Natural killer cell (primary cell): Measurements from ENCODE around the gene CST3. TPM values are rescaled to one million over a fixed set of nuclear protein-coding genes. Genes with fewer than 3 reads are reported as not detected.
A peak's percentile ranks its signal among the peaks of the same experiment; 100 is the strongest.

Experiments used
- ATAC-seq, 3 donors: fragments of 150-1000 bp in 2 of 3; fragments of 200-7000 bp in 1 of 3; cut with Tn5 transposase; 1 replicate in 1 of 3; 2 replicates in 2 of 3; pipeline ENCODE4 v1.10.0; 2021; ENCODE audit warnings: mild to moderate bottlenecking in 2 of 3, moderate library complexity in 2 of 3
- DNase-seq, 2 donors: peaks; one replicate each; pipeline versions ENCODE4 v3.0.0 to v3.0.0-alpha.2; 2013 to 2021; ENCODE audit warnings: mixed read lengths in 1 of 2
- H3K27ac ChIP-seq: one replicate; pipeline ENCODE4 v1.5.1; 2013; ENCODE audit warnings: mild to moderate bottlenecking, low read length
- H3K27me3 ChIP-seq: one replicate; pipeline ENCODE4 v1.6.1; 2013; ENCODE audit warnings: low read length; ENCODE audit not compliant: control insufficient read depth, insufficient read depth
- H3K36me3 ChIP-seq: one replicate; pipeline ENCODE4 v1.6.1; 2013; ENCODE audit warnings: low read length; ENCODE audit not compliant: control insufficient read depth, insufficient read depth
- H3K4me1 ChIP-seq: one replicate; pipeline ENCODE4 v1.6.1; 2013; ENCODE audit warnings: low read length; ENCODE audit not compliant: control insufficient read depth, insufficient read depth
- H3K4me3 ChIP-seq: one replicate; pipeline ENCODE4 v1.5.1; 2013; ENCODE audit warnings: low read length
- H3K9me3 ChIP-seq: one replicate; pipeline ENCODE4 v1.6.1; 2013; ENCODE audit warnings: low read length; ENCODE audit not compliant: control insufficient read depth, insufficient read depth
- H3K27ac Mint-ChIP-seq, 2 donors: one replicate each; pipeline ENCODE4 v1.8.0; 2022; ENCODE audit warnings: mild to moderate bottlenecking in 2 of 2, mixed read lengths in 2 of 2, moderate library complexity in 1 of 2
- H3K27me3 Mint-ChIP-seq, 2 donors: one replicate each; pipeline ENCODE4 v1.8.0; 2022; ENCODE audit warnings: low read depth in 2 of 2, mixed read lengths in 2 of 2
- H3K36me3 Mint-ChIP-seq: one replicate; pipeline ENCODE4 v1.8.0; 2022; ENCODE audit warnings: mixed read lengths
- H3K4me1 Mint-ChIP-seq, 2 donors: one replicate each; pipeline ENCODE4 v1.8.0; 2022; ENCODE audit warnings: mixed read lengths in 2 of 2
- H3K4me3 Mint-ChIP-seq: one replicate; pipeline ENCODE4 v1.8.0; 2022; ENCODE audit warnings: mild to moderate bottlenecking, moderate library complexity, mixed read lengths
- H3K9me3 Mint-ChIP-seq, 2 donors: one replicate each; pipeline ENCODE4 v1.8.0; 2022; ENCODE audit warnings: mixed read lengths in 2 of 2
- CTCF ChIP-seq: fragments of 200-600 bp; IDR thresholded peaks from one replicate; pipeline ENCODE4 v1.8.0; 2022; ENCODE audit warnings: antibody characterized with exemption
- WGBS: methylation state at CpG from one replicate; pipeline ENCODE4 v1.1.7; 2013; ENCODE audit warnings: missing lambda C conversion rate; ENCODE audit not compliant: insufficient coverage; 5-methylcytosine and 5-hydroxymethylcytosine counted together
- intact Hi-C: fragments of 100-400 bp; cut with micrococcal nuclease; formaldehyde crosslinking; loops from one replicate; pipeline ENCODE4 v1.14.2; 2022
- total RNA-seq, 4 donors: library from RNA; stranded (reverse); fragments of 120-200 nt in 1 of 4; gene quantifications; one replicate each; pipeline versions ENCODE4 v1.2.3 to v1.2.4, GENCODE V29; 2013 to 2022

CST3 gene
- total RNA-seq, 3 donors from 2014 or later (not counting 1 experiment from before 2014, with no cell fraction given): 30.0 to 118 (median 83.8) TPM

DNA sequence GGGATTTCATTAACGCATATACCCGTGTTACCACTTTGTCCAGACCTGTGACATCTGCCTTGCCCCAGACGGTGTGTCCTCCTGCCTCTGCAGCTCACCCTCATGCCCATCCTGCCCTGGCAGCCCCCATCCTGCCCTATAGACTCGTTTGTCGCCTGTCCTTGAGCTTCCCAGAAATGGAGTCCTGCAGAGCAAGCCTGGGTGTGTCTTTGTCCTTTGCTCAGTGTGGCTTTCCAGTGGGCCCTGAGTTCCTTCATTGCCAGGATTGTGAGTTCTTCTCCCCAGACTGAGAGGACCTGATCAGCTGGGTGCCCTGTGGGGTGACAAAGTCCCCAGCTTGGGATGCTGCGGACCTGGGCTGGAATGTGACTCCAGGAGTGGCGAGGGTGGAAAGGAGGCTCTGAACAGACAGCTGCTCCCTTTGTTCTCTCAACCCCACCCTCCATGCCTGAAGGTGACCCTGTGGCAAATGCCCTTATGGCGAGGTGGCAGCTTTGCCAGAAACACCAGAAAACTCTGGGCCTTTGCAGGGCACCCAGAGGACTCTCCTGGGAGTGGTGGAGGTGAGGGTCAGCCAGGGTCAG, 2.4 kb upstream of the CST3 start:
- peaks cover 18% of the 10 kb centered on the region for H3K4me1 ChIP-seq
- intact Hi-C loops: no loop called here

DNA sequence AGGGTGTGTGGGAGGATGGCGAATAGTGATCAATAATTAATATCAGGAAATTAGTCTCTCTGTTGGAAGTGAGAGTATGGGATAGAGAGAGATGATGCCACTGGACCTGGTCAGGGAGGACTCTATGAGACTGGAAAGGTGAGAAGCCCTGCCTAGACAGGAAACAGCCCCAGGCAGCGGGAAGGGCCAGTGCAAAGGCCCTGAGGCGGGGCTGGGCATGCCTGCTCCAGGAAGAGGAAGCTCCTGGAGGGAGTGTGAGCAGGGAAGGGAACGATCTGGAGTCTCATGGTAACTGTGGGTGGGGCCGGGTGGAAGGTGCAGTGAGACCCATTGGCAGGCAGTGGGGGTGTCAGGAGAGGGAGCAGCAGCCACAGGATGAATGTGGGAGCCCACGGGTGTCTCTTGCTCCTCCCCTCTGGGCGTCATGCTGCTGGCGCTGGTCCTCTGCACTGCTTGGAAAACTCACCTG, 1.8 kb upstream of the CST3 start:
- Mint-ChIP-seq H3K36me3 (no peaks in the 10 kb centered on the region), H3K27ac (peak overlapping the region in 1 of 2 donors; percentile 52), H3K4me3 (no peak overlapping the region), H3K9me3 (no peaks in the 10 kb centered on the region), H3K27me3 (no peaks in the 10 kb centered on the region), H3K4me1 (peaks cover 6 to 19% of the 10 kb centered on the region in 2 donors)
- Histone ChIP-seq H3K9me3 (no peaks in the 10 kb centered on the region), H3K4me1 (peaks cover 18% of the 10 kb centered on the region), H3K4me3 (no peak overlapping the region), H3K27me3 (no peaks in the 10 kb centered on the region), H3K27ac (no peak overlapping the region), H3K36me3 (no peaks in the 10 kb centered on the region)
- ATAC-seq: no peak
- no peak for DNase-seq
- 76% methylated on average over 8 of the region's 8 CpGs for WGBS
- intact Hi-C loops: no loop called here
- TF ChIP-seq CTCF: no peak

More for the DNA sequence above, 2.4 kb upstream of the CST3 start:
- H3K27ac Mint-ChIP-seq: no peak overlapping the region
- H3K27me3 Mint-ChIP-seq: no peaks in the 10 kb centered on the region
- H3K27me3 ChIP-seq: no peaks in the 10 kb centered on the region
- no peak overlapping the region for H3K4me3 ChIP-seq
- H3K9me3 Mint-ChIP-seq: no peaks in the 10 kb centered on the region
- H3K9me3 ChIP-seq: no peaks in the 10 kb centered on the region
- no peak overlapping the region for H3K4me3 Mint-ChIP-seq
- no peak for TF ChIP-seq CTCF
- no peak for ATAC-seq
- no peak for DNase-seq
- H3K27ac ChIP-seq: no peak overlapping the region
- WGBS: 85% methylated on average over 8 of the region's 8 CpGs
- no peaks in the 10 kb centered on the region for H3K36me3 Mint-ChIP-seq
- peaks cover 6 to 19% of the 10 kb centered on the region in 2 donors for H3K4me1 Mint-ChIP-seq
- no peaks in the 10 kb centered on the region for H3K36me3 ChIP-seq

DNA sequence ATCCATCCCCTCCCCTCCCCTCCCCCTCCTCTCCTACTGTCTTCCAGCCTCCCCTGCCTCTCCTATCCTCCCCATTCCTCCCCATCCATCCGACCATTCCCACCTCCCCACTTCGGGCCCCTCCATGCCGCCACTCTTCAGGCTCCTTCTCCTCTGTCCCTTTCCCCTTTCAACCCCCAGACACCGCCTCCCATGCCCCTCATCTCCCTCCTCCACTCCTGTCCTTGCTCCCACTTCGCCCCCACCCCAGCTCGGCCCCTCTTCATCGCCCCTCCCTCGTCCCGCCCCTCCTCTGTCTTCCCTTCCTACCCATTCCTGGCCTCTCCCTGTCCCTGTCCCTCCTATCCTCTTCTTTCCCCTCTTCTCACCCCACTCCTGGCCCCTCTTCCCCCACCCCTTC, 554 bp upstream of the CST3 start:
- 72% methylated on average over 9 of the region's 9 CpGs for WGBS
- no peak overlapping the region for H3K4me3 Mint-ChIP-seq

More for the DNA sequence above, 554 bp upstream of the CST3 start:
- intact Hi-C loops: no loop called here
- Histone ChIP-seq H3K4me3 (no peak overlapping the region), H3K27ac (no peak overlapping the region), H3K9me3 (no peaks in the 10 kb centered on the region), H3K27me3 (no peaks in the 10 kb centered on the region), H3K36me3 (no peaks in the 10 kb centered on the region), H3K4me1 (peaks cover 18% of the 10 kb centered on the region)
- Mint-ChIP-seq H3K9me3 (no peaks in the 10 kb centered on the region), H3K36me3 (no peaks in the 10 kb centered on the region), H3K4me1 (peaks cover 6 to 19% of the 10 kb centered on the region in 2 donors), H3K27ac (peak overlapping the region in 1 of 2 donors; percentile 77), H3K27me3 (no peaks in the 10 kb centered on the region)
- ATAC-seq (no peak), DNase-seq (no peak)
- no peak for TF ChIP-seq CTCF
